ENCODE results near the gene ZNF616.

DNA sequence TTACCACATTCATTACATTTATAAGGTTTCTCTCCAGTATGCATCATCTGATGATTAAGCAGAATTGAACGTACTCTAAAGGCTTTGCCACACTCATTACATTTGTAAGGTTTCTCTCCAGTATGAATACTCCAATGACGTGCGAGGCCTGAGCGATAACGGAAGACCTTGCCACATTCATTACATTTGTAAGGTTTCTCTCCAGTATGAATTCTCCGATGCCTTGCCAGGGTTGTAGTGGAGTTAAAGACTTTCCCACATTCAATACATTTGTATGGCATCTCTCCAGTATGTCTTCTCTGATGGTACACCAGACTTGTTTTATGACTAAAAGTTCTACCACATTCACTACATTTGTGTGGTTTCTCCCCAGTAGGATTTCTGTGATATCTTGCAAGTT is 74.3 kb downstream of the ZNF616 start:
- no peak for TF ChIP-seq POLR2AphosphoS5 (IDR thresholded peaks at IDR 0.05; ENCODE audit: low read depth, low read length)
- no peak for TF ChIP-seq POLR2A (IDR thresholded peaks at IDR 0.05; ENCODE audit: low read depth, low read length)
- no peak for TF ChIP-seq TAF1 (IDR thresholded peaks at IDR 0.05; ENCODE audit: borderline replicate concordance, low read depth, low read length)

Measured in GM12892 (cell line).